Hematopoietic multipotent progenitor cell treated with erythropoietin and hydrocortisone succinate and interleukin-3 and kit ligand, for 8 days (in vitro differentiated cells): ENCODE results near the gene OR1I1.

ENCODE experiments used
- DNase-seq: peaks from one replicate; pipeline ENCODE4 v3.0.0-alpha.2; 2015

The OR1I1 gene

DNA sequence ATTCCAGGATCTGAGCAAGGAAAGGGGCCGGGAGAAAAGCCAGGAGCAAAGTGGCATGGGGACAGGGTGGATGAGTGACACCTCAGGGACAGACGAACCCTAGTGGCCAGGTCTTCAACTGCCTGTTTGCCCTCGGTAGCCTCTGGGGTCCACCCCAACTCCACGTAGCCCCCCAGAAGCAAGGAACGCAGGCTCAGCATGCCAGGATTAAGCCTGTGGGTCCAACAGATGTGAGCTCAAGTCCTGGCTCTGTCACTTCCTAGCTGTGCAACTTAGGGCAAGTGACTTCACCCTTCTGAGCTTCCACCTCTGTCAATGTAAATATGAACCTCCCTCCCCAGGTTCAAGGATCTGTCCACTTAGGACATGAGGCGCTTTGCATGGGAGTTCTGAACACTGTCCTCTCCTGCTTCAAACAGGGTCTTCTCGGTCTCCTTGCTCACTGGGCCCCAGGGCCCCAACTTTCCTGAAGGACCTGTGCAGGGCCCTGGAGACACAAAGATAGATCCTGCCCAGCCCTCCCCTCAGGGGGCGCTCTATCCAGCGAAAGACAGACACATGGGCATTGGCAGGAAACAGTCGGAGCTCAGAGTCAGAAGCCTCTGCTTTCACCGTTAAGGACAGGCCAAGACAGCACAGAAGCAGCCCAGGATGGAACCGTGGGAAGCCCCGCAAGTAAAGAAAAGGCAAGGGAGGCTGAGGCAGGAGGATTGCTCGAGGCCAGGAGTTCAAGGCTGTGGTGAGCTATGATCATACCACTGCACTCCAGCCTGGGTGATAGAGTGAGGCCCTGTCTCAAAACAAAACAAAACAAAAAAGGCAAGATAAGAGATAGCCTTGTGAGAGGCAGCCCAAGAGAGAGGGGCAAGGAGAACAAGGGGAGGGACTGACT, 38.4 kb downstream of the OR1I1 start:
- no peak for DNase-seq

GRCh38 chr19:15122331-15123030, 40.5 kb downstream of the OR1I1 start:
- no peak for DNase-seq

DNA sequence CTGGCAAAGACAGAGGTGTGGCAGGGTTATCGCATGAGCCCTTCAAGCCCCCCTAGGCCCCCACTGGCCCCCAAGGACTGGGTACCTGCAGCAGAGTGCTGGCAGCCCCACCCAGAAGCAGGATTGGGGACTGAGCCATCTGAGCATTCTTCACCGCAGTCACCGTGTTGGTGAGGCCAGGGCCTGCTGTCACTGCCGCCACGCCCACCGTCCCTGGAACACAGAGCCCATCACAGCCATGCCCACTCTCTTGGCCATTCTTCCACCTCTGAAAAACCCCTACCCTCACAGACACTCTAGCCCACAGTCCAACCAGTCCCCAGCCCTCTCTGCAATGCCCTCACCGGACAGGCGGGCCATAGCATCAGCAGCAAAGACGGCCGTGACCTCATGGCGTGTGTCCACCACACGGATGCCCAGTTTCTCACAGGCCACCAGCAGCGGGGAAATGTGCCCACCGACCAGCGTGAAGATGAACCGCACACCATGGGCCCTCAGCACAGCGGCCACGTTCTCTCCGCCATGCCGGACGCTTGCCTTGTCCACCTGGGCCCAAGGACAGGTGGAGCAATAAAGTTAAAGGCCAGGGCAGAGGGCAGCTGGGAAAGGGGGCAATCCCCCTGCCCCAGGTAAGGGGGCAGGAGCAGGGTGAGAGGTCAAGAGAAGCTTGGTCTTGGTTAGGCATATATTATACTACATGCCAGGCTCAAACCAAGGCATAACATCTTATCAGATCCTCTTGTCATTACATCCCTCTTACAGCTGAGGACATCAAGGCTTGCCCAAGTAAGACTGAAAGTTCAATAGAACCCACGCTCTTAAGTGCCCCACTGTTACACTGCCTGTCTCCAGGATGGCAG, 41.2 kb downstream of the OR1I1 start:
- DNase-seq: no peak

- no peak for DNase-seq
Measured at GRCh38 chr19:15123900-15124299, 41.9 kb downstream of the OR1I1 start.

DNA sequence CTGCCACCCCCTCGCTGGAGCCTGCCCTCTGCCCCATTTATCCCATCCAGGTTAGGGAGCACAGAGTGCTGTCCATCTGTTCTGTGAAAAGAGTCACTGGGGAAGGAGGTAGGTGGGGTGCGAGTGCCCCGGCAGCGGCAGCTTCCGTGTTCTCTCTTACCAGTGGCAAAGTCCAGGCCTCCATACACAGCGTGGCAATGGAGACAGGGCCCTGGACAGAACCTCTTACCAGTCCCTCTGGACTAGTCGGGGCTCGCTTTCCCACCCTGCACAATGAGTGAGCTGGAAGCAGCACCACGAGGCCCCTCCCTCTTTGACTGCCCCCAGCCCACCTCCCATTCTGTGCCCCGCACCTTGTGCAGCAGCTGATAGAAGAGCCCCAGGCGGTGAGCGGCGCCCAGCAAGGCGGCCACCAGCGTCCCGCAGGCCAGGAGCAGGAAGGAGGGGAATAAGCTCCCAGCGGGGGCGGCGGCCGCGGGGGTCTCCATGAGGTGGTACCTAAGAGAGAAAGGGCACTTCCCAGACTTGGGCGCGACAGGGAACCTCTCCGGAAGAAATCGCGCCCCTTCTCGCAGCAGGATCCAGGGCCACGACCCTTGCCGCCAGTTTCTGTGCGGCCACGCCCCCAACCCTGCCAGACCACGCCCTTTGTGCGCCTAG, 42.7 kb downstream of the OR1I1 start:
- peak; percentile 29 for DNase-seq

DNA sequence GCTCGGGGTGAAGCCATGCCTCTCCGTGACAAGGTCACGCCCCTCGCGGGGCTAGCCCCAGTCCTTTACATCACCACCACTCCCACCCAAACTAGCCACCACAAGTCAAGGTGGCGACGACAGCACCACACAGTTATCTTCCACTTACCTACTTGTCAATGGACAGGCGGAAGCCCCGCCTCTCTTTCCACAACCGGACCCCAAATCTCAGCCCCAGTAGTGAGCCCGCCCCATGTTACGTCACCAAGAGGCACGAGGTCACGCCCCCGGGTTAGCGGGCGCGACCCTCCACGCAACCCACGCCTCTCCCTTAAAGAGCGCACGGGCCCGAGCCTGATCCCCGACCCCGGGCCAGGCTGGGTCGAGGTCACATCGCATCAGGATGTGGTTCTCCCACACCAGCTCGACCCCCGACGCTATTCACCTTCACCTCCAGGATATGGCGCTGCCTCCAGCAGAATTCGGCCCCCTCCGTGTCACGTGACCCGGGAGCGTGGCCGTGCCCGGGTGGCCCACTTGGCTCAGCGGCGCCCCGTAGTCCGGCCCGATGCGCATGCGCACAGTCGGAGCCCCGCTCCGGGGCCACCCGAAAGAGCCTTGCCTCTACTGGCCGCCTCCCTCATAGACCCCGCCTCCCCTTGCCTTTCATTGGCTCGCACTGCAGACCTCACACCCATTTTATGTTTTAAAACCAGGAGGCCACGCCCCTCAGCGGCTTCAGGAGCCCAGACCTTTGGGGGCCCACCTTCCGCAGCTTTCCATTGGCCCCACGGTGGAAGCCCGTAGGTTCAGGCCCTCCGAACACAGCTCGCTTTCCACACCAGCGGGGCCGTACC, 43.4 kb downstream of the OR1I1 start:
- peak; percentile 99 for DNase-seq

- DNase-seq: peak; percentile 9
Measured at GRCh38 chr19:15126131-15126910, 44.3 kb downstream of the OR1I1 start.

DNA sequence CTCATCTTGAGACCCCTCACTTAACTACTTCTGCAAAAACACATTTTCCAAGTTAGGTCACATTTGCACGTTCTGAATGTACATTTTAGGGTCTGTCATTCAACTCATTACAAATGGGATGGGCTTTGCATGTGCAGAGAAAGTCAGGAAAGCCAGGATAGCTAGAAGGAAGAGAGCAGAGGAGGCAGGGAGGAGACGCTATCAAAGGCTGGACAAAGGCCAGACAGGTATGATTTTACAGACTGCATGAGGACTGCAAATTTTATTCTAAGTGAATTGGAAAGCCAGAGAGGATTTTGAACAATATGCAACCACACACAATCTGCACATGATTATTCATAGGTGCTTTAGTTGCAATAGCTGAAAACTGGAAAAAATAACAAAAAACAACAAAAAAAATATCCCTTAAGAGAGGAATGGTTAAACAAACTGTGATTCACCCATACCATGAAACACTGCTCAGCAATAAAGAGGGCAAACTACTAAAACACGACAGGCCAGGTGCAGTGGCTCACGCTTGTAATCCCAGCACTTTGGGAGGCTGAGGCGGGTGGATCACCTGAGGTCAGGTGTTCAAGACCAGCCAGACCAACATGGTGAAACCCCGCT, 46.3 kb downstream of the OR1I1 start:
- no peak for DNase-seq

- no peak for DNase-seq
Measured at GRCh38 chr19:15129856-15130585, 48.0 kb downstream of the OR1I1 start.

- DNase-seq: no peak
Measured at GRCh38 chr19:15136234-15136954, 54.4 kb downstream of the OR1I1 start.

- no peak for DNase-seq
Measured at GRCh38 chr19:15137777-15138176, 55.8 kb downstream of the OR1I1 start.

DNA sequence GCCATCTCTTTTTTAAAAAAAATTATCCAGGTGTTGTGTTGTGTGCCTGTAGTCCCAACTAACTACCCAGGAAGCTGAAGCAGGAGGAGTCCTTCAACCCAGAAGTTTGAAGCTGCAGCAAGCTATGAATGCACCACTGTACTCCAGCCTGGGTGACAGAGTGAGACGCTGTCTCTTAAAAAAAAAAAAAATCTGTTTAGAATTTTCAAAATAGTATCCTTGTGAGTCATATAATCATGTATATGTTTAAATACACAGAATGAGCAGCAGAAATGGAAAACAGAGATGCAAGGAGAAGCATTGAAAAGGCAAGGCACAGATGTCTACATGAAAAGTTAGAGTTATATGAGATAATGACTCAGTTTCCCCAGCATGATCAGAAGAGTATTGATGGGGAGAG, 56.4 kb downstream of the OR1I1 start:
- no peak for DNase-seq

DNA sequence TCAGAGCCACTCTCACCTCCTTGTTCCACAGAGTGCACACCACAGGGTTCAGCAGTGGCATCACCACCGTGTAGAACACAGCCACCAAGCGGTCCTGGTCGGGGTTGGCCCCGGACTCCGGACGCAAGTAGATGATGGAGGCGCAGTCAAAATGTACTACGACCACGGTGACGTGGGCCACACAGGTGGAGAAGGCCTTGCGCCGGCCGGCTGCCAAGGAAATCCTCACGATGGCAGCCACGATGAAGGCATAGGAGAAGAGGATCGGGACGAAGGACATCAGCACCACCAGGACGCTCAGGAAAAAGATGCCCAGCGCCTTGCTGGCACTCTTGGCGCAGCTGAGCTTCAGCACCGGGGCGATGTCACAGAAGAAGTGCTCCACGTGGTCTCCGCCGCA, 59.1 kb downstream of the OR1I1 start:
- no peak for DNase-seq

DNA sequence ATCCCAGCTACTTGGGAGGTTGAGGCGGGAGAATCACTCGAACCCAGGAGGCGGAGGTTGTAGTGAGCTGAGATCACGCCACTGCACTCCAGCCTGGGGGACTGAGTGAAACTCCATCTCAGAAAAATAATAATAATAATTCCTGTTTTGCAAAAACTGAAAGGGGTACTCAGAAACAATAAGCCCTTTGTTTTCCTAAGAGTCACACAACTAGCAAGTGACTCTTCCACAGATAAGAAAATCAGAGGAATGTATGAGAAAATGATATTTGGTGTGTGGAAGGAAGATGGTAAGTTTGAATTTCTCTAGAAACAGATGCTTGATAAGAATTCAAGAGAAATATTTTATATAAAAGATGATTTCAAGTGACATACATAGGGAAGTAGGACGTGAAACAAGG, 60.3 kb downstream of the OR1I1 start:
- no peak for DNase-seq
